HUES64 (cell line): ENCODE measurements around the gene ARHGEF28.

Source experiments
- H3K27ac ChIP-seq: 2 replicates; pipeline ENCODE4 v1.7.0; 2013; ENCODE audit warnings: low read depth, low read length, inconsistent platforms
- H3K27me3 ChIP-seq: 2 replicates; pipeline ENCODE4 v1.6.1; 2013; ENCODE audit warnings: mild to moderate bottlenecking, low read length; ENCODE audit not compliant: insufficient read depth
- H3K36me3 ChIP-seq: 2 replicates; pipeline ENCODE4 v1.6.1; 2013; ENCODE audit warnings: mild to moderate bottlenecking, low read length; ENCODE audit not compliant: insufficient read depth
- H3K4me1 ChIP-seq: 2 replicates; pipeline ENCODE4 v1.6.1; 2013; ENCODE audit warnings: mild to moderate bottlenecking, low read length, moderate library complexity; ENCODE audit not compliant: insufficient read depth
- H3K4me3 ChIP-seq: 2 replicates; pipeline ENCODE4 v1.5.1; 2013; ENCODE audit warnings: mild to moderate bottlenecking, low read length, moderate library complexity
- H3K9ac ChIP-seq: 2 replicates; pipeline ENCODE4 v1.6.1; 2013; ENCODE audit warnings: mild to moderate bottlenecking, low read depth, low read length
- H3K9me3 ChIP-seq: 2 replicates; pipeline ENCODE4 v1.6.1; 2013; ENCODE audit warnings: low read depth, low read length; ENCODE audit not compliant: insufficient read depth
- WGBS: fragments of 150-250, 120-280 bp; methylation state at CpG from one replicate; pipeline ENCODE4 v1.1.7; 2013; ENCODE audit warnings: missing lambda C conversion rate; 5-methylcytosine and 5-hydroxymethylcytosine counted together

The ARHGEF28 gene

DNA sequence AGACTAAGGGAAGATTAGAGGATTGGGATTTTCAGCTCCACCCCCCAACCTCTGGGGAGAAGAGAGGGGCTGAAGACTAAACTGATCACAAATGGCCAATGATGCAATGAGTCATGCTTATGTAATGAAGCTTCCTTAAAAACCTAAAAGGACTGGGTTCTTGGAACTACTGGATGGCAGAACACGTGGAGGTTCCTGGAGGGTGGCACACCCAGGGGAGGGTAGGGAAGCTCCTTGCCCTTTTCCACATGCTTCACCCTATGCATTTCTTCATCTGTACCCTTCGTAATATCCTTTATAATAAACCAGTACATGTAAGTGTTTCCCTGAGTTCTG is 48.6 kb downstream of the ARHGEF28 start:
- H3K27me3 ChIP-seq, result no peaks in the 10 kb centered on the region
- no peaks in the 10 kb centered on the region for H3K36me3 ChIP-seq
- peaks cover 6% of the 10 kb centered on the region; the same call in 1 of the 2 replicates for H3K4me1 ChIP-seq
- H3K27ac ChIP-seq, result no peak overlapping the region
- H3K9me3 ChIP-seq, result no peaks in the 10 kb centered on the region
- no peak overlapping the region for H3K4me3 ChIP-seq
- H3K9ac ChIP-seq, result no peak overlapping the region
- WGBS, result 95% methylated on average over 1 of the region's 2 CpGs

DNA sequence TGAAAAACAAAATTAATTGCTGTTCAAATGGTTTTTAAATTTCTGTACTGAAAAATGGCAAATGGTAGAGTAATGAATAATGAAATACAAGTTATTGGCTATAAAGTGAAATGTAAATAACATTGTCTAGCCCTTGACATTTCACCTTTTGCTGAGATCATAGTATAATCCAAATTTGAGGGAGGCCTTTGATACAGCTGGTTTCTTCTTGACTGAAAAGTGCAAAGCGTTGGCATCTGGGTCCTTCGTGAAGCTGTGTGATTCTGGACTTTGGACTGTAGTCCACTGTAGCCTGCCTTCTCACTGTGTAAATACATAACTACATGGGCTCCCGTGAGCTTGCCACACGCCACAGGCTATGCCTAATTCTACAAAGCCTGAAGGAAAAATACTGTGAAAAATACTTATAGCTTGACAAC is 52.3 kb downstream of the ARHGEF28 start:
- Histone ChIP-seq H3K27me3 (no peaks in the 10 kb centered on the region), H3K4me3 (no peak overlapping the region), H3K4me1 (no peaks in the 10 kb centered on the region), H3K9ac (no peak overlapping the region), H3K9me3 (no peaks in the 10 kb centered on the region), H3K36me3 (no peaks in the 10 kb centered on the region), H3K27ac (no peak overlapping the region)
- 89% methylated on average over 4 of the region's 4 CpGs for WGBS

- no peaks in the 10 kb centered on the region for H3K4me1 ChIP-seq
- no peaks in the 10 kb centered on the region for H3K36me3 ChIP-seq
- WGBS, result 90% methylated on average over 3 of the region's 3 CpGs
- H3K27ac ChIP-seq, result no peak overlapping the region
- no peaks in the 10 kb centered on the region for H3K9me3 ChIP-seq
- no peak overlapping the region for H3K4me3 ChIP-seq
- H3K9ac ChIP-seq, result no peak overlapping the region
- H3K27me3 ChIP-seq, result no peaks in the 10 kb centered on the region
Measured at GRCh38 chr5:73678807-73679206, 52.8 kb downstream of the ARHGEF28 start.

GRCh38 chr5:73682176-73682575 is 56.2 kb downstream of the ARHGEF28 start:
- H3K36me3 ChIP-seq, result no peaks in the 10 kb centered on the region
- WGBS, result 93% methylated on average over 1 of the region's 1 CpG
- no peak overlapping the region for H3K4me3 ChIP-seq
- no peaks in the 10 kb centered on the region for H3K27me3 ChIP-seq
- no peaks in the 10 kb centered on the region for H3K4me1 ChIP-seq
- no peak overlapping the region for H3K9ac ChIP-seq
- no peak overlapping the region for H3K27ac ChIP-seq
- no peaks in the 10 kb centered on the region for H3K9me3 ChIP-seq

DNA sequence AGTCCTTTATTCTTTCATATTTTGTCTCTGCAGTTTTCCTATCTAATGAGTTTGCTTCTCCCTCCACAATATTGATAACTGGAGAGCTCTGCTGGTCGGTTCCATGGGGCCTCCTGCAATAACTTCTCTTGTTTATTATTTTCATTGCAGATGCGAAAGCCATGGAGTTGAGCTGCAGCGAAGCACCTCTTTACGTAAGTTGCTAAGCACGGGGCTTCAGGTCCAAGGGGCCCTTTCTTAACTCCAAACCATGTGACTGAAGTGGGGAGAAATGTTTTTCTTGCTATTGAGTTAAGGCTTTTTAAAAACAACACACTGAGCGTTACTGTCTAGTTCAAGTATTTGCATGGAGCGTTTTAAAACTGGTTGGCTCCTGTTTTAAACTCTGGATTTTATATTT is 58.7 kb downstream of the ARHGEF28 start:
- no peaks in the 10 kb centered on the region for H3K4me1 ChIP-seq
- H3K27ac ChIP-seq, result no peak overlapping the region
- no peaks in the 10 kb centered on the region for H3K27me3 ChIP-seq
- no peak overlapping the region for H3K9ac ChIP-seq
- WGBS, result 80% methylated on average over 7 of the region's 7 CpGs
- H3K36me3 ChIP-seq, result no peaks in the 10 kb centered on the region
- H3K9me3 ChIP-seq, result no peaks in the 10 kb centered on the region
- H3K4me3 ChIP-seq, result no peak overlapping the region

GRCh38 chr5:73686912-73687311 is 60.9 kb downstream of the ARHGEF28 start:
- H3K27me3 ChIP-seq, result no peaks in the 10 kb centered on the region
- WGBS, result 100% methylated on average over 1 of the region's 1 CpG
- no peak overlapping the region for H3K27ac ChIP-seq
- H3K36me3 ChIP-seq, result no peaks in the 10 kb centered on the region
- no peak overlapping the region for H3K9ac ChIP-seq
- H3K4me1 ChIP-seq, result no peaks in the 10 kb centered on the region
- H3K9me3 ChIP-seq, result no peaks in the 10 kb centered on the region
- no peak overlapping the region for H3K4me3 ChIP-seq

- no peaks in the 10 kb centered on the region for H3K36me3 ChIP-seq
- H3K4me3 ChIP-seq, result no peak overlapping the region
- H3K9ac ChIP-seq, result no peak overlapping the region
- H3K27ac ChIP-seq, result no peak overlapping the region
- H3K4me1 ChIP-seq, result no peaks in the 10 kb centered on the region
- no peaks in the 10 kb centered on the region for H3K9me3 ChIP-seq
- no peaks in the 10 kb centered on the region for H3K27me3 ChIP-seq
- no CpG with 5 or more reads among the region's 1 CpG for WGBS
Measured at GRCh38 chr5:73687357-73687756, 61.4 kb downstream of the ARHGEF28 start.

DNA sequence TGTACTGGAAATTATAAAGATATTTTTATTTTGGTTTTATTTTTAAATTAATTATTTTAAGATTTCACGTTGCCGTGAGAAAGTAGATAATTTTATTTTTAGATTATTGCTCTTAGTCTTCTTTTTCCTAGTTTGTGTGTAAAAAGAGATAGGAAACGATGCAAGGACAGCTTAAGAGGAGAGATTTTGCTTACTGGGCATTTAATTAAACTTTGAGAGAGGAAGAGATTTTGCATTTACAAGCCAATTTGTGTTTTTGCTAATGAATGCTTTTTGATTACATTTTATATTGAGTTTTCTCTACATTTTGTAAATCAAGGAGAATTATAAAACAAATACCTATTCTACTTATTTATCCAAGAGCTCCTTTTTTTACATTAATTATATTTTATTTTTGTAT is 64.0 kb downstream of the ARHGEF28 start:
- WGBS, result 97% methylated on average over 3 of the region's 3 CpGs
- Histone ChIP-seq H3K4me1 (peaks cover 16% of the 10 kb centered on the region; the same call in 1 of the 2 replicates), H3K9me3 (no peaks in the 10 kb centered on the region), H3K36me3 (no peaks in the 10 kb centered on the region), H3K4me3 (no peak overlapping the region), H3K27me3 (no peaks in the 10 kb centered on the region), H3K27ac (no peak overlapping the region), H3K9ac (no peak overlapping the region)

DNA sequence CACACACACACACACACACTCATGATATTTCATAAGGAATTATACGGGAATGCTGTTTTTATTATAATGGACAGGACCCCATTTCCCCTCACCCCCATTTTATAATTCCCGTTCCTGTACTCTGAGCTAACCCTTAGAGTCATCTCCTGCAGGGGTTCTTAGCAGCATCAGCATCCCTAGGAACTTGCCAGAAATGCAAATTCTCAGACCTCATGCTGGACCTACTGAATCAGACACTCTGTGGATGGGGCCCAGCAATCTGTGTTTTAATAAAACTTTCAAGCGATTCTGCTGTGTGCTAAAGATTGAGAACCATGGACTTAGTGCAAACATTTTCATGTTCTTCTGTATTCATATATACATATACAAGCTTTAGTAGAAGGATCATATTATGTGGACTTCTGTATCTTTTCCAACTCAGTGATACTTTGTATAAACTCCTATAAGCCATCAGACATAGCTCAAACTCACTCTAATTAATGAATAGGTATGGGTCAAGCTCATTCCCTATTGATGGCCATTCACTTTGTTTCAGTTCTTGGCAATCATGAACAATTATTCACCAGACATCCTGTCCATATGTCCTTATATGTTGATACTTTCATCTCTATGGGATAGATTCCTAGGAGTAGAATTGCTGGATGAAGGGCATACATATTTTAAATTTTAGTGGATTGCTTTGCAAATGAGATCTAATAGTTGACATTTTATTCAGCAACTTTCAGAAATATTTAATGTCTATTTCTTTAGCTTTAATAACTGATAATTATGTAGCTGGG is 65.5 kb downstream of the ARHGEF28 start:
- Histone ChIP-seq H3K4me1 (peaks cover 16% of the 10 kb centered on the region; the same call in 1 of the 2 replicates), H3K4me3 (no peak overlapping the region), H3K27ac (no peak overlapping the region), H3K36me3 (no peaks in the 10 kb centered on the region), H3K9me3 (no peaks in the 10 kb centered on the region), H3K27me3 (no peaks in the 10 kb centered on the region), H3K9ac (no peak overlapping the region)
- 63% methylated on average over 3 of the region's 3 CpGs for WGBS

DNA sequence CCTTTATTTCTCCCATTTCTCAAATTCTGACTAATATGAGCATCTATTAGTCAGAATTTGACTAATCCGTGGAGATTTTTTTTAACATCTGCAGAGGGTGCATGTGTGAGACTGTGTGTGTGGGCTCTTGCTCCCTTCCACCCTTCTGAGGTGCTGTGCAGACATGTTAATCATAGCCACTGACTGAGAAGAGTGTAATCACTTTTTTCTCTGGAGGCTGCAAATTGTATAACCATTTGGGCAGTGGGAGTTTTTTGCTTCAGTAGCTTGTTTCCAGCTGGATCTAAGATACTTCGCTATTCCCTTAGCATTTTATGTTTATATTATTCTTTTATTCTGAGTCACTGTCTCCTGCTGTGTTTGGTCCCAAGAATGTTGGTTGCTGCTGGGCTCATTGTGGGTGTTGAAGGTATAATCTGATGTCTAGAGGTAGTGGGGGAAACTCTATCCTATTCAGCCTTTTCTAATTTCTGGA is 66.2 kb downstream of the ARHGEF28 start:
- Histone ChIP-seq H3K27ac (no peak overlapping the region), H3K27me3 (no peaks in the 10 kb centered on the region), H3K9ac (no peak overlapping the region), H3K4me1 (peaks cover 16% of the 10 kb centered on the region; the same call in 1 of the 2 replicates), H3K4me3 (no peak overlapping the region), H3K36me3 (no peaks in the 10 kb centered on the region), H3K9me3 (no peaks in the 10 kb centered on the region)
- 89% methylated on average over 1 of the region's 2 CpGs for WGBS

DNA sequence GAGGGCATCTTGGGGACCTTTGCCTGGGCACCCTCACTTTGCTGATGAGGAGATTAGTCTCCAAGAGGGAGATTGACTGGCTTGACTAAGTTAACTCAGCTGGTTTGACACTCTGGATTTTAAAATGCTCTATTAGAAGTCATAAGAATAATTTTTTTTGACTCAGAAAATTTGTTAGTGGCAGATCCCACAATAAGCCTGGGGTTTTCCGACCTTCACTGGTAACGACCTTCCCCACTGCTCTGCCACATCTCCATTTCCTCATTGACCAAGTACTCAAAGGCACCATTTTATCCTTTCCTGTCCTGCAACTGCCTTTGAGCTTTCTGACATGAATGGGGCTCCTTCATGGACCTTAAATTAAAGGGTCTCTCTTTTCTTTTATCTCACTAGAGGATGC is 67.0 kb downstream of the ARHGEF28 start:
- no peak overlapping the region for H3K27ac ChIP-seq
- WGBS, result 89% methylated on average over 2 of the region's 2 CpGs

More for the DNA sequence above, 67.0 kb downstream of the ARHGEF28 start:
- H3K9me3 ChIP-seq, result no peaks in the 10 kb centered on the region
- H3K9ac ChIP-seq, result no peak overlapping the region
- no peaks in the 10 kb centered on the region for H3K36me3 ChIP-seq
- H3K27me3 ChIP-seq, result no peaks in the 10 kb centered on the region
- peaks cover 16% of the 10 kb centered on the region; the same call in 1 of the 2 replicates for H3K4me1 ChIP-seq
- no peak overlapping the region for H3K4me3 ChIP-seq
